AG09309 (cell line): Measurements from ENCODE around the gene CROCC2.

Experiments
- DNase-seq: peaks from one replicate; pipeline ENCODE4 v3.0.0-alpha.2; 2010; ENCODE audit warnings: low read depth
- H3K4me3 ChIP-seq: 2 replicates; pipeline ENCODE4 v1.5.1; 2011; ENCODE audit warnings: mild to moderate bottlenecking, low read depth, low read length, moderate library complexity; ENCODE audit not compliant: control insufficient read depth
- TF ChIP-seq, protein P1 (sequence below): IDR thresholded peaks from 2 replicates; pipeline ENCODE4 v1.5.1; 2011; ENCODE audit warnings: mild to moderate bottlenecking, low read depth, low read length, inconsistent platforms; ENCODE audit not compliant: insufficient read depth, control insufficient read depth; ENCODE audit errors: missing control alignments

The CROCC2 gene

DNA sequence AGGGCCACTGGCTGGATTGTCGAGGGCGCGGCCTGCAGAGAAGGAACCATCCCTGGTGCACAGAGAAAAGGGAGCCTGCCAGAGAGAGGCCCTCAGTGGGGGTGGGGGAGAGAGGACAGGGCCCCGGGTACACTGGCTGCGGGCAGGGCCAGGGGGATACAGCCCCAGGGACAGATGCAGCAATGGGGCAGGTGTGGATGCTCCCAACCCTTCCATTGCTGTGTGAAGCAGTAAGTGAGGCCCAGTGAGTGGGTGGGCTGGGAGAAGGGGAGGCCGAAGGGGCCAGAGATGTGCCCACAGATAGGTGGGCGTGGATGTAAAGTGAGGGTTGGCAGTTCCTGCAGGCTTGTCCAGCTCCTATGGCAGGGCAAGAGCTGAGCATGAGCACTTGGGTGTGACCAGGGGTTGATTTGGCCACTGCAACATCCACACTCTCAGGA is 30.1 kb upstream of the CROCC2 start:
- TF ChIP-seq, protein P1, sequence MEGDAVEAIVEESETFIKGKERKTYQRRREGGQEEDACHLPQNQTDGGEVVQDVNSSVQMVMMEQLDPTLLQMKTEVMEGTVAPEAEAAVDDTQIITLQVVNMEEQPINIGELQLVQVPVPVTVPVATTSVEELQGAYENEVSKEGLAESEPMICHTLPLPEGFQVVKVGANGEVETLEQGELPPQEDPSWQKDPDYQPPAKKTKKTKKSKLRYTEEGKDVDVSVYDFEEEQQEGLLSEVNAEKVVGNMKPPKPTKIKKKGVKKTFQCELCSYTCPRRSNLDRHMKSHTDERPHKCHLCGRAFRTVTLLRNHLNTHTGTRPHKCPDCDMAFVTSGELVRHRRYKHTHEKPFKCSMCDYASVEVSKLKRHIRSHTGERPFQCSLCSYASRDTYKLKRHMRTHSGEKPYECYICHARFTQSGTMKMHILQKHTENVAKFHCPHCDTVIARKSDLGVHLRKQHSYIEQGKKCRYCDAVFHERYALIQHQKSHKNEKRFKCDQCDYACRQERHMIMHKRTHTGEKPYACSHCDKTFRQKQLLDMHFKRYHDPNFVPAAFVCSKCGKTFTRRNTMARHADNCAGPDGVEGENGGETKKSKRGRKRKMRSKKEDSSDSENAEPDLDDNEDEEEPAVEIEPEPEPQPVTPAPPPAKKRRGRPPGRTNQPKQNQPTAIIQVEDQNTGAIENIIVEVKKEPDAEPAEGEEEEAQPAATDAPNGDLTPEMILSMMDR: no peak
- no peak overlapping the region for H3K4me3 ChIP-seq
- DNase-seq: no peak

DNA sequence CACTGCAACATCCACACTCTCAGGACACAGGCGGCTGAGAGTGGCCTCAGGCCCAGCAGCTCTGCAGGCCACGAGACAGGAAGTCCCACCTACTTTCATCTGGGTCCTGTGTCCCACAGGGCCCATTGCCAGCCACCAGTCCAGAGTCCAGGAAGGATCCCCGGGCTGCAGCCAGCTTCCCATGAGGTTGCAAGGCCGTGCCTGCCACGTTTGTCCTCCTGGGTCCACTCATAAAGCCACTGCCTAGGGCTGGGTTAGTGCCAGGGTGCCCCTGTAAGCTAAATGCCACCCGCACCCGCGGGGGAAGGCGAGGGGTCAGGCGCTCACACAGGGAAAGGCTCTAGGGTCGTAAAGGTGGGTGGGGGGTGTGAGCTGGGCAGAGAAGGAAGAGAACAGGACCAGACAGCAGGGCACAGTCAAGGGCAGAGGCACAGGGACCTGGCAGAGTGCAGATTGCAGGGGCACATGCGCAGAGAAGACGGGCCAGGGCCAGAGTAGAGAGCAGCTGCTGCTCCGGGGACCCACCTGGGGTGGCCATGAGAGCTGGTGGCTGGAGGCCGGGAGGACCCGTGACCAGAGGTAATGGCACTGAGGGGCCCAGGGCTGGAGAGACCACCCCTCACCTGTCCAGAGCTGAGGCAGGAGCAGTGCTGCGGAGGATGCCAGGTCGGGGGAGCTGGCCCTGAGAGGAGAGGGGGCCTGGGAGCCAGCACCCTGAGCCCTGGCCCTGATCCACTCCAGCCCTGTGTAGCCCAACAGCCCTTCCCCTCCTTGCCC is 29.5 kb upstream of the CROCC2 start:
- TF ChIP-seq, protein P1: no peak
- H3K4me3 ChIP-seq: no peak overlapping the region
- no peak for DNase-seq

DNA sequence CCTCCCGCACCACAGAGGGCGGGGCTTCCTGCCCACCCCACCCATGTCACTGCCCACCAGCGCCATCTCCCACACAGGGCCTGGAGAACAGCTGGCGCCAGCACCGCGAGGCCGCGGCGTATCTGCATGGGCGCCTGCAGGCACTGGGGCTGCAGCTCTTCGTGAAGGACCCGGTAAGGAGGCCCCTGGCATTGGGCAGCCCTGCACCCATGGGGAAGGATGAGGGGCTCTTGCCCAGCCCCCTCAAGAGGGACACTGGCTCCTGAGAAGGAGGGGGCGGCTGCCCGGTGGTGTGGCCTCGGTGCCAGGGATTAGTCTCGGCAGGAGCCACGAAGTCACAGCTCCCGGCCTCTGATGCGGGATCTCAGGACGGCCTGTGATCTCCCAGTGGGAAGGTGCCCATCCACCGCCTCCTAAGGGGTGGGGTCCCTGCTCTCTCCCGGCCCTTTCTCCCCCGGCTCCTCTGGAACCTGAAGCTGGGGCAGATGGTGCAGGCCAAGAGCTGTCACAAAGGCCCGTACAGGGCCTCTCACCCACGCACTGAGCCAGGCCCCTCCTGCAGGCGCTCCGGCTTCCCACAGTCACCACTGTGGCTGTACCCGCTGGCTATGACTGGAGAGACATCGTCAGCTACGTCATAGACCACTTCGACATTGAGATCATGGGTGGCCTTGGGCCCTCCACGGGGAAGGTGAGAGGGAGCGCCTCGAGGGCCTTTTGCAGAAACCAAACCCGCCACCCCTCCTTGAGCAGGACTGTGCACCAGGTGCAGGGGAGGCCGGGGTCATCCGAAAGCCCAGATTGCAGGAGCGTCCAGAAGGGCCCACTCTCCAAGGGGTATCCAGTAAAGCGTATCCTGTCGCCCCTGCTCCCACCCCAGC is 28.4 kb upstream of the CROCC2 start:
- TF ChIP-seq, protein P1: no peak
- no peak for DNase-seq
- H3K4me3 ChIP-seq: no peak overlapping the region

DNA sequence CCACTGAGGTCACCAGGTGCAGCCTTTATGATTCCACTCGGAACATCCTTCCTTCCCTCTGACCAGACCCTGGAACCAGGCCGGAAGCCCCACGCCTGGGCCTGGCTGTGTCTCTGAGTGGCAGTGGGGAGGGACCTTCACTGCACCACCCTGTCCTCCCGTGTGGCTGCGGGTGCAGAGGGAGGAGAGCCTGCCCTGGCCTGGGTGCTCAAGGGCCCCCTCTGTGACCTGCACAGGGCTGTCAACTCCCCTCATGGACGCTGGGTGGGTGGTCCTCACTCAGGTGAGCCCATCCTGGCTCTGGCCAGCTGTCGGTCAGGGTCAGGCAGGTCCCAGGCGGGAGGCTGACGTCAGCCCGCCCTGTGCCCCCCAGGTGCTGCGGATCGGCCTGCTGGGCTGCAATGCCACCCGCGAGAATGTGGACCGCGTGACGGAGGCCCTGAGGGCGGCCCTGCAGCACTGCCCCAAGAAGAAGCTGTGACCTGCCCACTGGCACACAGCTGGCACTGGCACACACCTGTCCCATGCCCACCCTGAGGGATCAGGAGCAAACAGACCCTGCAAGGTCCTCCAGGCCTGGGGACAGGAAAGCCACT is 27.7 kb upstream of the CROCC2 start:
- H3K4me3 ChIP-seq: no peak overlapping the region
- TF ChIP-seq, protein P1: no peak
- no peak for DNase-seq

DNA sequence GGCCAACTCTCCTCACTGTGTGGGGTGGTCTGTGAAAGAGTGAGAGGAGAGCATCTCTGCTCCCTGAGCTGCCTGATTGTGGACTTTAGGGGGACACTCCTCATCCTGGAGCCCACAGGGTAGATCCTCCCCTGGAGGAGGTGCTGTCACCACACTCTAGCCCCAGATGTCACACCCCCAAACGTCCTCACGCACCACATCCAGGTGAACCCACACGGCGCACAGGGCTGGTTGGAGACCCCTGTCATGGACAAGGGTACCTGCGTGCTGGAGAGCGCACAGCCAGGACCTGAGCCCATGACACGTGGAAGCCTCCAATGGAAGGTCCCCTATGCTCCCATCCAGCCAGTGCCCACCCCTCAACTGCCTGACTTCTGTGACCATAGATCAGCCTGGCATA is 27.0 kb upstream of the CROCC2 start:
- H3K4me3 ChIP-seq: no peak overlapping the region
- no peak for DNase-seq
- TF ChIP-seq, protein P1: no peak

DNA sequence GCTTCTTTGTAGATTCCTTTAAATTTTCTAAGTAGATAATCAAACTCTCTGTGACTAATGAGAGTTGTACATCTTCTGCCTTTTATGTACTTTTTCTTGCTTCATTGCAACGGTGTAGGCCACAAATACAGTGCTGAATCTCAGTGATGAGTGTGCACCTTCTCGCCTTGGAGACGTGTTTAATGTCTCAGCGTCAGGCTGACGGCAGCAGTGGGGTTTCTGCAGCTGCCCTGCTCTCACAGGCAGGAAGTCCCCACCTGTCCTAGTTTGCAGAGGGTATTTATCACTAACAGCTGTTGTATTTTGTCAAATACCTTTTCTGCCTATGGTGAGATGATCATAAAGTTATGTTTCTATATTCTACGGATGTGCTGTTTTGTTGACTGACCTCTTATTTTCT is 24.2 kb upstream of the CROCC2 start:
- TF ChIP-seq, protein P1: no peak
- DNase-seq: no peak
- H3K4me3 ChIP-seq: no peak overlapping the region
